Measurements from ENCODE around the gene PECR. TPM values are rescaled to one million over a fixed set of nuclear protein-coding genes. Genes with fewer than 3 reads are reported as not detected.

PECR gene
- total RNA-seq (2014; rRNA removed) (23.0 and 26.0 TPM in 2 replicates), Bru-seq, nascent RNA (percentile 55 among the genes with signal in this experiment), BruChase-seq, experiment 1, labeled RNA remaining after a 6-hour chase (percentile 40 among the genes with signal in this experiment), BruChase-seq, experiment 2, labeled RNA remaining after a 2-hour chase (percentile 46 among the genes with signal in this experiment)
- long read RNA-seq, transcript PECR-201 (8 exons, 1,853 nt), result major isoform, 10 of 14 reads
- long read RNA-seq, partial matches to known transcripts, result 0 of 14 reads
- long read RNA-seq, other reads (novel, unspliced or antisense), result 4 of 14 reads

- Histone ChIP-seq H3K9me2 (replicated peaks; ENCODE audit: low read length) (no peaks in the 10 kb centered on the region), H3K27me3 (ENCODE audit: low read length) (no peaks in the 10 kb centered on the region), H4K20me1 (ENCODE audit: low read length) (no peaks in the 10 kb centered on the region), H3F3A (ENCODE audit: low read length, unreplicated experiment) (no peaks in the 10 kb centered on the region), H3K9ac (ENCODE audit: low read length) (peak within 1 kb of the TSS; percentile 64), H3K4me2 (ENCODE audit: low read length) (peak within 1 kb of the TSS; percentile 96), H3K36me3 (ENCODE audit: low read depth, low read length) (no peaks in the 10 kb centered on the region), H3K9me3 (ENCODE audit: low read length) (no peaks in the 10 kb centered on the region), H3K79me2 (ENCODE audit: low read length) (peaks cover 5% of the 10 kb centered on the region; the same call in 1 of the 2 replicates), H3K4me1 (ENCODE audit: insufficient read depth, low read length) (peaks cover 7% of the 10 kb centered on the region; the same call in 1 of the 2 replicates), H3K4me3 (ENCODE audit: low read length) (peak within 1 kb of the TSS; percentile 77), H3K27ac (ENCODE audit: low read length) (no peak within 1 kb of the TSS), H2AFZ (ENCODE audit: low read length) (peak within 1 kb of the TSS; percentile 91)
- TF ChIP-seq, protein P1, sequence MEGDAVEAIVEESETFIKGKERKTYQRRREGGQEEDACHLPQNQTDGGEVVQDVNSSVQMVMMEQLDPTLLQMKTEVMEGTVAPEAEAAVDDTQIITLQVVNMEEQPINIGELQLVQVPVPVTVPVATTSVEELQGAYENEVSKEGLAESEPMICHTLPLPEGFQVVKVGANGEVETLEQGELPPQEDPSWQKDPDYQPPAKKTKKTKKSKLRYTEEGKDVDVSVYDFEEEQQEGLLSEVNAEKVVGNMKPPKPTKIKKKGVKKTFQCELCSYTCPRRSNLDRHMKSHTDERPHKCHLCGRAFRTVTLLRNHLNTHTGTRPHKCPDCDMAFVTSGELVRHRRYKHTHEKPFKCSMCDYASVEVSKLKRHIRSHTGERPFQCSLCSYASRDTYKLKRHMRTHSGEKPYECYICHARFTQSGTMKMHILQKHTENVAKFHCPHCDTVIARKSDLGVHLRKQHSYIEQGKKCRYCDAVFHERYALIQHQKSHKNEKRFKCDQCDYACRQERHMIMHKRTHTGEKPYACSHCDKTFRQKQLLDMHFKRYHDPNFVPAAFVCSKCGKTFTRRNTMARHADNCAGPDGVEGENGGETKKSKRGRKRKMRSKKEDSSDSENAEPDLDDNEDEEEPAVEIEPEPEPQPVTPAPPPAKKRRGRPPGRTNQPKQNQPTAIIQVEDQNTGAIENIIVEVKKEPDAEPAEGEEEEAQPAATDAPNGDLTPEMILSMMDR (conservative IDR thresholded peaks at IDR 0.05; ENCODE audit: low read depth, low read length), result no peak
- TF ChIP-seq EZH2 (IDR thresholded peaks at IDR 0.05; ENCODE audit: low read length, unreplicated experiment) (no peak), EZH2phosphoT487 (IDR thresholded peaks at IDR 0.05; ENCODE audit: borderline replicate concordance, low read length) (no peak)
- DNase-seq (peak; percentile 67), ATAC-seq (peak; percentile 93)
- no TSS peak for BruUV-seq (replicated peaks)
- ChIA-PET CTCF (no interaction called here), POLR2A (ENCODE audit: unreplicated experiment) (interaction anchor here (0.6 kb wide), 2 partner anchors 28 to 33 kb away, joined by 3 to 5 read pairs; partner anchors contain the start of gene XRCC5)
- intact Hi-C loops (cut with micrococcal nuclease), result no loop called here
These were observed at the start of gene PECR, which contains the start of gene TMEM169 for GRCh38 chr2:216081487-216082116. Gene PECR (minus strand): TSS chr2:216081809. CDS start chr2:216081741, 68 bp downstream. Gene TMEM169 (plus strand): TSS chr2:216081919. CDS start chr2:216095964, 14,045 bp downstream.

DNA sequence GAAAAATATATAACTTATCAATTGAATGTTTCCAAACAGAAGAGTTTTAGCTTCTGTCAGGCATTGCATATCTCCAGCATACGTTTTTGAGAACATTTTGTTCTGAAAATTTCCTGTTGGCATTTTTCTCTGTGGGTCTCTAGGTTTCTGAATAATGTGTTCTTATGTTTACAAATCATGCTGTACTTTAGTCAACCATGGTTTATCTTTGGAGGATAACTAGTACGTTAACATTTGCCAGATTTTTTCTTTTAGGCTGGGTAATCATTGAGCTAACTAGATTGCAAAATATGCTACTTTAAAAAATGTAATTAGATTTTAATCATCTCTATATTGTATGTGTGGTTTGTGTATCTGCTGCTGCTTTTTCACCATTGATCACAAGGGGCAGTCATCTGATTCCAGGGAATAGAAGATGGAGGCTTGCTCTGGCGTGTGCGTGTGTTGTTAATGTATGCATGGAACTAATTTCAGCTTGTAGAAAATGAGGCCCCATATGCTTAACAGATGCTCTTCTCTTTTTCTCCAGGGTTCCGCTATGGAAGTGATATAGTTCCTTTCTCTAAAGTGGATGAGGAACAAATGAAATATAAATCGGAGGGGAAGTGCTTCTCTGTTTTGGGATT lies 48.9 kb upstream of the PECR start:
- ATAC-seq, result no peak
- no peak overlapping the region for H3K4me2 ChIP-seq (ENCODE audit: low read length)
- TF ChIP-seq, protein P1 (conservative IDR thresholded peaks at IDR 0.05; ENCODE audit: low read depth, low read length), result no peak; the same call in 1 of the 2 replicates
- no peak for TF ChIP-seq EZH2 (IDR thresholded peaks at IDR 0.05; ENCODE audit: low read length, unreplicated experiment)
- TF ChIP-seq EZH2phosphoT487 (IDR thresholded peaks at IDR 0.05; ENCODE audit: borderline replicate concordance, low read length), result no peak
- intact Hi-C loops (cut with micrococcal nuclease), result no loop called here
- POLR2A ChIA-PET (ENCODE audit: unreplicated experiment), result no interaction called here
- H3K36me3 ChIP-seq (ENCODE audit: low read depth, low read length), result peaks cover 88% of the 10 kb centered on the region
- no peak for DNase-seq
- no peaks in the 10 kb centered on the region for H3K9me3 ChIP-seq (ENCODE audit: low read length)
- no TSS peak for BruUV-seq (replicated peaks)
- H3K27ac ChIP-seq (ENCODE audit: low read length), result no peak overlapping the region
- H3K4me1 ChIP-seq (ENCODE audit: insufficient read depth, low read length), result no peaks in the 10 kb centered on the region
- H3K9me2 ChIP-seq (replicated peaks; ENCODE audit: low read length), result no peaks in the 10 kb centered on the region
- CTCF ChIA-PET, result no interaction called here
- no peaks in the 10 kb centered on the region for H3F3A ChIP-seq (ENCODE audit: low read length, unreplicated experiment)
- no peak overlapping the region for H3K9ac ChIP-seq (ENCODE audit: low read length)
- no peak overlapping the region for H2AFZ ChIP-seq (ENCODE audit: low read length)
- no peak overlapping the region for H3K4me3 ChIP-seq (ENCODE audit: low read length)
- peaks cover 4% of the 10 kb centered on the region; the same call in 1 of the 2 replicates for H4K20me1 ChIP-seq (ENCODE audit: low read length)
- no peaks in the 10 kb centered on the region for H3K27me3 ChIP-seq (ENCODE audit: low read length)
- H3K79me2 ChIP-seq (ENCODE audit: low read length), result peaks cover 34% of the 10 kb centered on the region
